Measurements from ENCODE around the gene ZFAND2A.
A peak's percentile ranks its signal among the peaks of the same experiment; 100 is the strongest.
"Not testable (repeated sequence)": the region's sequence is repeated elsewhere in the genome, so short reads cannot be mapped to it uniquely, and the experiment has no call there.

ZFAND2A gene

GRCh38 chr7:1121886-1122831, 37.8 kb downstream of the ZFAND2A start:
- DNase-seq = no peak

- no peak for DNase-seq
Measured at GRCh38 chr7:1121476-1121875, 38.5 kb downstream of the ZFAND2A start.

GRCh38 chr7:1120791-1121190, 39.2 kb downstream of the ZFAND2A start:
- no peak for DNase-seq

GRCh38 chr7:1119201-1119600, 40.8 kb downstream of the ZFAND2A start:
- DNase-seq = no peak

GRCh38 chr7:1117321-1117928, 42.6 kb downstream of the ZFAND2A start:
- no peak for DNase-seq

GRCh38 chr7:1116383-1117008, 43.5 kb downstream of the ZFAND2A start:
- DNase-seq = not testable (repeated sequence)

- not testable (repeated sequence) for DNase-seq
Measured at GRCh38 chr7:1115171-1116045, 44.6 kb downstream of the ZFAND2A start.

GRCh38 chr7:1114505-1114904, 45.5 kb downstream of the ZFAND2A start:
- DNase-seq = no peak

GRCh38 chr7:1114088-1114487, 45.9 kb downstream of the ZFAND2A start:
- DNase-seq = no peak

- DNase-seq = no peak
Measured at GRCh38 chr7:1113548-1113885, 46.5 kb downstream of the ZFAND2A start.

- no peak for DNase-seq
Measured at GRCh38 chr7:1112625-1113547, 47.1 kb downstream of the ZFAND2A start.

GRCh38 chr7:1112109-1112508, 47.9 kb downstream of the ZFAND2A start:
- no peak for DNase-seq

- DNase-seq = no peak
Measured at GRCh38 chr7:1111156-1111555, 48.8 kb downstream of the ZFAND2A start.

- no peak for DNase-seq
Measured at GRCh38 chr7:1110358-1110757, 49.6 kb downstream of the ZFAND2A start.

- peak; percentile 3 for DNase-seq
Measured at GRCh38 chr7:1109581-1110310, 50.2 kb downstream of the ZFAND2A start.

- peak; percentile 10 for DNase-seq
Measured at GRCh38 chr7:1108264-1108920, 51.6 kb downstream of the ZFAND2A start.

GRCh38 chr7:1106793-1107421, 53.1 kb downstream of the ZFAND2A start:
- peak; percentile 7 for DNase-seq

GRCh38 chr7:1106063-1106792, 53.8 kb downstream of the ZFAND2A start:
- DNase-seq = peak; percentile 7

- no peak for DNase-seq
Measured at GRCh38 chr7:1105189-1105588, 54.8 kb downstream of the ZFAND2A start.
